Spleen (tissue), 7 donors: ENCODE measurements around the gene HLA-C.

ENCODE experiments used
- POLR2A ChIP-seq, 3 donors: fragments of 450-650 bp; IDR thresholded peaks; one replicate each; pipeline ENCODE4 v1.5.1; 2017; ENCODE audit warnings: antibody characterized with exemption in 3 of 3, mild to moderate bottlenecking in 1 of 3
- TF ChIP-seq, protein P1 (sequence below), 11 experiments: fragments of 200-600 bp in 7 of 11; fragments of 450-650 bp in 4 of 11; sonication (generic) in 4 of 11; IDR thresholded peaks in 8 of 11; conservative IDR thresholded peaks in 3 of 11; 1 replicate in 7 of 11; 2 replicates in 4 of 11; pipeline versions ENCODE4 v1.4.0 to v1.8.0; 2016 to 2021; ENCODE audit warnings: antibody characterized with exemption in 11 of 11, inconsistent platforms in 4 of 11, mild to moderate bottlenecking in 1 of 11
- donor health status: DM: no; HTN: no; CAD: no; lungs with moderate emphysema.
- donor health status: DM: no; HTN: no; CAD: no.
- donor health status: DM: no; HTN: no; CAD: no.

DNA sequence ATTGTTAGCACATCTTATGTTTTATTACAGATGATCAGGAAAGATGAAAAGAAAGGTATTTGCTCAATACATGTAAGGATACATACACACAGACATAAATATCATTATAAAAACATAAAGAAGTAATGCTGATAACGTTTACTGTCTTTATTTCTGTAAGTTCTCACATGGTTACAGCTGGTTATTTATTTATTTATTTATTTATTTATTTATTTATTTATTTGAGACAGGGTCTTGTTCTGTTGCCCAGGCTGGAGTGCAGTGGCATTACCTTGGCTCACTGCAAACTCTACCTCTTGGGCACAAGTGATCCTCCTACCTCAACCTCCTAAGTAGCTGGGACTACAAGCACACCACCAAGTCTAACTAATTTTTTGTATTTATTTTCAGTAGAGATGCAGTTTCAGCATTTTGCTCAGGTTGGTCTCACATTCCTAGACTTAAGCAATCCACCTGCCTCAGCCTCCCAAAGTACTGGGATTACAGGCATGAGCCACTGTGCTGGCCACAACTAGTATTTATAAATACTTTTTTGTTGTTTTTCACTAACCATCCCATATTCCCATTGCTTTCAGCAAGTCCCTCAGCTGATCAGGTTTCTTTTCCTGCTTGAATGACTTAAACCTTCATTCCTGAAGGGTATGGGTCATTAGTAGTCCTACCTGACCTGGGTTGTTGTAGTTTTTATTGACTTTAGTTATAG is 49.3 kb upstream of the HLA-C start:
- no peak for TF ChIP-seq POLR2A (IDR thresholded peaks at IDR 0.05)
- TF ChIP-seq, protein P1, sequence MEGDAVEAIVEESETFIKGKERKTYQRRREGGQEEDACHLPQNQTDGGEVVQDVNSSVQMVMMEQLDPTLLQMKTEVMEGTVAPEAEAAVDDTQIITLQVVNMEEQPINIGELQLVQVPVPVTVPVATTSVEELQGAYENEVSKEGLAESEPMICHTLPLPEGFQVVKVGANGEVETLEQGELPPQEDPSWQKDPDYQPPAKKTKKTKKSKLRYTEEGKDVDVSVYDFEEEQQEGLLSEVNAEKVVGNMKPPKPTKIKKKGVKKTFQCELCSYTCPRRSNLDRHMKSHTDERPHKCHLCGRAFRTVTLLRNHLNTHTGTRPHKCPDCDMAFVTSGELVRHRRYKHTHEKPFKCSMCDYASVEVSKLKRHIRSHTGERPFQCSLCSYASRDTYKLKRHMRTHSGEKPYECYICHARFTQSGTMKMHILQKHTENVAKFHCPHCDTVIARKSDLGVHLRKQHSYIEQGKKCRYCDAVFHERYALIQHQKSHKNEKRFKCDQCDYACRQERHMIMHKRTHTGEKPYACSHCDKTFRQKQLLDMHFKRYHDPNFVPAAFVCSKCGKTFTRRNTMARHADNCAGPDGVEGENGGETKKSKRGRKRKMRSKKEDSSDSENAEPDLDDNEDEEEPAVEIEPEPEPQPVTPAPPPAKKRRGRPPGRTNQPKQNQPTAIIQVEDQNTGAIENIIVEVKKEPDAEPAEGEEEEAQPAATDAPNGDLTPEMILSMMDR (IDR thresholded peaks at IDR 0.05 in 8 of 11, conservative IDR thresholded peaks at IDR 0.05 in 3 of 11): no peak
